OCI-LY3 (cell line): ENCODE data around the gene RTP2.

Experiments used
- H2AFZ ChIP-seq: fragments of 200-600, 300-600 bp; shearing (Covaris generic); 2 replicates; pipeline ENCODE4 v1.6.0; 2014; ENCODE audit warnings: antibody characterized with exemption, low read depth, low read length
- H3K27ac ChIP-seq: fragments of 200-600, 300-600 bp; sonication (generic); 2 replicates; pipeline ENCODE4 v1.5.1; 2014; ENCODE audit warnings: mild to moderate bottlenecking, low read length, moderate library complexity, mixed read lengths
- H3K27me3 ChIP-seq: fragments of 200-600, 300-600 bp; sonication (generic); 2 replicates; pipeline ENCODE4 v1.6.1; 2014; ENCODE audit warnings: low read depth, low read length, mixed read lengths
- H3K36me3 ChIP-seq: fragments of 200-600, 300-600 bp; sonication (generic); replicated peaks from 2 replicates; pipeline ENCODE3; 2014; ENCODE audit warnings: low read depth, low read length, mixed read lengths
- H3K4me1 ChIP-seq: fragments of 300-600, 200-600 bp; sonication (generic); 2 replicates; pipeline ENCODE4 v1.6.1; 2014; ENCODE audit warnings: low read length, mixed read lengths
- H3K4me2 ChIP-seq: fragments of 200-600, 300-600 bp; sonication (generic); 2 replicates; pipeline ENCODE4 v1.6.1; 2014; ENCODE audit warnings: low read length, mixed read lengths
- H3K4me3 ChIP-seq: fragments of 300-600, 200-600 bp; sonication (generic); 2 replicates; pipeline ENCODE4 v1.5.1; 2014; ENCODE audit warnings: antibody characterized with exemption, mild to moderate bottlenecking, low read length, moderate library complexity
- H3K79me2 ChIP-seq: fragments of 300-600, 200-600 bp; shearing (Covaris generic); 2 replicates; pipeline ENCODE4 v1.6.1; 2014; ENCODE audit warnings: mild to moderate bottlenecking, low read length, mixed read lengths
- H3K9ac ChIP-seq: fragments of 300-600, 200-600 bp; shearing (Covaris generic); 2 replicates; pipeline ENCODE4 v1.6.0; 2014; ENCODE audit warnings: mild to moderate bottlenecking, low read length, moderate library complexity
- H3K9me3 ChIP-seq: fragments of 200-600, 300-600 bp; shearing (Covaris generic); 2 replicates; pipeline ENCODE4 v1.6.1; 2014; ENCODE audit warnings: low read length, mixed read lengths; ENCODE audit not compliant: insufficient read depth
- H4K20me1 ChIP-seq: fragments of 200-600, 300-600 bp; sonication (generic); 2 replicates; pipeline ENCODE4 v1.6.1; 2016; ENCODE audit warnings: low read length, mixed read lengths; ENCODE audit not compliant: insufficient read depth
- EZH2phosphoT487 ChIP-seq: fragments of 200-600 bp; shearing (Covaris generic); IDR thresholded peaks from 2 replicates; pipeline ENCODE4 v1.6.1; 2018; ENCODE audit warnings: antibody characterized with exemption, mixed run types, low read depth
- TF ChIP-seq, protein P1 (sequence below): fragments of 200-600, 300-600 bp; sonication (generic); IDR thresholded peaks from 2 replicates; pipeline ENCODE4 v1.5.1; 2014; ENCODE audit warnings: antibody characterized with exemption, low read length, low read depth

Gene RTP2

DNA sequence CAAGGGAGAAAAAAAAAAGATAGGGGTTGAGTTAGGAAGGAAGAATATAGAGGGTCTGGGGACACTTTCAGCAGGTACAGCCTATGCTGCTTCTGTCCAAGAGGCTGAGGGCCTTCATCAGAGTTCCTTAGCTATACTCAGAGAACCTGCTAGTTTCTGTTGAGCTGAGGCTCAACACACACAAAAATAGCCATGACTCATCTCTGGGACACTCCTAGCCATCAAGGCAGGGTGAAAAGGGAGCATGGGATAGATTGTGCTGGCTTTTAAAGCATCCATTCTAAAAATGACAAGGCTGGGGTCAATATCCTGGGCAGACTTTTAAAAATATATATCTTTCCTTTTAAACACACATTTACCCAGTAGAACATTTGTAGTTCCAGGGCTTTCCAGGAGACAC, 2.8 kb upstream of the RTP2 start:
- Histone ChIP-seq H3K4me1 (no peaks in the 10 kb centered on the region), H4K20me1 (no peaks in the 10 kb centered on the region), H3K27me3 (0 out of 2 replicates have a peak, but pooled peaks cover 3% of the 10 kb centered on the region), H3K9ac (no peak overlapping the region), H2AFZ (no peak overlapping the region), H3K4me2 (no peak overlapping the region), H3K79me2 (no peaks in the 10 kb centered on the region), H3K36me3 (no peaks in the 10 kb centered on the region), H3K9me3 (no peaks in the 10 kb centered on the region), H3K4me3 (no peak overlapping the region), H3K27ac (no peak overlapping the region)
- TF ChIP-seq, protein P1, sequence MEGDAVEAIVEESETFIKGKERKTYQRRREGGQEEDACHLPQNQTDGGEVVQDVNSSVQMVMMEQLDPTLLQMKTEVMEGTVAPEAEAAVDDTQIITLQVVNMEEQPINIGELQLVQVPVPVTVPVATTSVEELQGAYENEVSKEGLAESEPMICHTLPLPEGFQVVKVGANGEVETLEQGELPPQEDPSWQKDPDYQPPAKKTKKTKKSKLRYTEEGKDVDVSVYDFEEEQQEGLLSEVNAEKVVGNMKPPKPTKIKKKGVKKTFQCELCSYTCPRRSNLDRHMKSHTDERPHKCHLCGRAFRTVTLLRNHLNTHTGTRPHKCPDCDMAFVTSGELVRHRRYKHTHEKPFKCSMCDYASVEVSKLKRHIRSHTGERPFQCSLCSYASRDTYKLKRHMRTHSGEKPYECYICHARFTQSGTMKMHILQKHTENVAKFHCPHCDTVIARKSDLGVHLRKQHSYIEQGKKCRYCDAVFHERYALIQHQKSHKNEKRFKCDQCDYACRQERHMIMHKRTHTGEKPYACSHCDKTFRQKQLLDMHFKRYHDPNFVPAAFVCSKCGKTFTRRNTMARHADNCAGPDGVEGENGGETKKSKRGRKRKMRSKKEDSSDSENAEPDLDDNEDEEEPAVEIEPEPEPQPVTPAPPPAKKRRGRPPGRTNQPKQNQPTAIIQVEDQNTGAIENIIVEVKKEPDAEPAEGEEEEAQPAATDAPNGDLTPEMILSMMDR = no peak
- TF ChIP-seq EZH2phosphoT487 = no peak

DNA sequence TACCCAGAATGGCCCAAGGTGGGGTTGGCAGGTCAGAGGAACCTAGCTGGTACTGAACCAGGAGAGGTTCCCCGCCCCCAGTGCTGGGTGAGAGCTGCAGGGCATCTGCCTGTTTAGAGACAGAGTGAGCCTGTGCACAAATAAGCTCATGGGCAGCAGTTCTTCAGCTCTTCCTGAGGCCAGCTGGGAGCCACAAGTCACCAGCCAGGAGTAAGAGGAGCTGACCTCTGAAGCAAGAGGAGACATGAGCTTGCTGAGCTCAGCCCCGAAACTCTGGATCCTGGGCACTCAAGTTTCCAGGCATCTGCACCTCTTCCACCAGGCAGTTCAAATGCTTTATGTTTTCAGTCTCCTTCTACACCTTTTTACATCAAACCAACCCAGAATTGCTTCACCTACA, 2.1 kb downstream of the RTP2 start:
- TF ChIP-seq EZH2phosphoT487 = no peak
- TF ChIP-seq, protein P1 = no peak
- no peaks in the 10 kb centered on the region for H3K36me3 ChIP-seq
- H3K4me2 ChIP-seq = no peak overlapping the region
- peaks cover 15% of the 10 kb centered on the region for H3K27me3 ChIP-seq
- H3K27ac ChIP-seq = no peak overlapping the region
- H3K79me2 ChIP-seq = no peaks in the 10 kb centered on the region
- H2AFZ ChIP-seq = no peak overlapping the region
- no peaks in the 10 kb centered on the region for H4K20me1 ChIP-seq
- H3K9me3 ChIP-seq = no peaks in the 10 kb centered on the region
- H3K4me3 ChIP-seq = no peak overlapping the region
- H3K4me1 ChIP-seq = peaks cover 7% of the 10 kb centered on the region
- H3K9ac ChIP-seq = no peak overlapping the region

DNA sequence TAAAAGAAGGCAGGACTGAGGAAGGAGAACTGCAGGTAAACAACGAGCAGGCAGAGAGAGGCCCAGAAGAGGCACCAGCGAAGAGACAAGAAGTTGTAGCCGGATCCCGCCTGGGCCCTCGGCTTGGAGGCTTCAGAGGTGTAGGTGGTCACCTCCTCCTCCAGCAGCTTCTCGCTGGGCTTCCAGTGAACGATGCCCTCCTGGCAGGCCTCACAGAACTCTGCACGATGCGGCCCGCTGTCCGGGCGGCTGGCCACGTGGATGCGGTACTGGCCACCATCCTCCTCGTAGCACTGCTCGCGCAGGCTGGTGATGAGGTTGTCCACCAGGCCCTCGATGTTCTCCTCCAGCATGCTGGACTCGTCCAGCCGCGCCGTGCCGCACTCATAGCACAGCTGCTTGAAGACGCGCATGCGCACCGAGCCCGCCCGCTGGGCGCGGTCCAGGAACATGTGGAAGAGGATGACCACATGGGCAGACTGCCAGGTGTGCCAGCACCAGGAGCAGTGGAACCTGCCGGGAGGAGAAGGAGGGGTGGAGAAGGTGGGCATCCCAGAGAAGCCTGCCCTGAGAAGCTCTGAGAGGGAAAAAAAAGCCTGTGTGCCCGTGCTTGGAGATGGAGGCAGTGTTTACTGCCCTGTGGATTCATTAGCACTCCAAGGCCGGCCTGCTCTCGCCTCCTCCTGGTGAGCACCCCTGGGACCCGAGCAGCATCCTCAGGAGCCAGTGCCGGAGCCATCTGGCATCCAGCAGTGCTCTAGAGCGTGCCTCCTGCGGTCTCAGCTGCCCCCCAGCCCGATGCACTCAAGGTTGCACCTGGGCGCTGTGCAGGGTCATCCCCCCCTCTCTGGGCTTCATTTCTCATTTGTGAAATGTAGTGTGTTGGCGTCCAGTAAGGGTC, 3.6 kb downstream of the RTP2 start:
- H3K4me2 ChIP-seq = no peak overlapping the region
- peaks cover 28% of the 10 kb centered on the region for H3K27me3 ChIP-seq
- TF ChIP-seq, protein P1 = no peak
- TF ChIP-seq EZH2phosphoT487 = no peak
- no peaks in the 10 kb centered on the region for H4K20me1 ChIP-seq
- no peaks in the 10 kb centered on the region for H3K79me2 ChIP-seq
- no peak overlapping the region for H3K4me3 ChIP-seq
- no peaks in the 10 kb centered on the region for H3K36me3 ChIP-seq
- no peak overlapping the region for H3K9ac ChIP-seq
- no peaks in the 10 kb centered on the region for H3K9me3 ChIP-seq
- peaks cover 10% of the 10 kb centered on the region for H3K4me1 ChIP-seq
- no peak overlapping the region for H2AFZ ChIP-seq
- H3K27ac ChIP-seq = no peak overlapping the region

DNA sequence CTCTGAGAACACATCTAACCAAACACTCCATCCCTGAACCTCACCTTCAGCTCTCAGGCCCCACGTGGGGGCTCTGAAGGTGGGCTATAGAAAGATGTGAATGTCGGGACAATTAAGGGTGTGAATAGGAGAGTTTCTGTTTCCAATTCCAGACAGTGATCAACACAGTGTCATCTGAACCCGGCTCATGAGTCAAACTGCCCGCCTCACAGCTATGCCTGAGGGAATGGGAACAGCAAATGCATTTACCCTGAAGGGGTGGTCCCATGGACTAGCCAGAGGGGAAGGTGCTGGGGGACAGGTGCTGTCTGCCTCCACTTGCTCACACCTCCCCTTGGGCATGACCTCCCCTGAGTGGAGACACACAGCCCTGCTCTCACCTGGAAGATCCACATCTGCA, 6.3 kb downstream of the RTP2 start:
- H3K4me2 ChIP-seq = 0 out of 2 replicates have a peak overlapping the region, but pooled peaks have one; percentile 46
- H3K36me3 ChIP-seq = no peaks in the 10 kb centered on the region
- peaks cover 10% of the 10 kb centered on the region for H3K4me1 ChIP-seq
- H3K4me3 ChIP-seq = no peak overlapping the region
- H3K27me3 ChIP-seq = peaks cover 44% of the 10 kb centered on the region
- TF ChIP-seq EZH2phosphoT487 = no peak
- TF ChIP-seq, protein P1 = no peak
- H3K9me3 ChIP-seq = no peaks in the 10 kb centered on the region
- no peak overlapping the region for H3K9ac ChIP-seq
- no peaks in the 10 kb centered on the region for H3K79me2 ChIP-seq
- H2AFZ ChIP-seq = no peak overlapping the region
- H4K20me1 ChIP-seq = no peaks in the 10 kb centered on the region
- no peak overlapping the region for H3K27ac ChIP-seq
